ENCODE data around the gene CCDC85A. TPM values are rescaled to one million over a fixed set of nuclear protein-coding genes. Genes with fewer than 3 reads are reported as not detected.

The CCDC85A gene
- total RNA-seq, 1 experiment from 2014 or later = 1.1 TPM

DNA sequence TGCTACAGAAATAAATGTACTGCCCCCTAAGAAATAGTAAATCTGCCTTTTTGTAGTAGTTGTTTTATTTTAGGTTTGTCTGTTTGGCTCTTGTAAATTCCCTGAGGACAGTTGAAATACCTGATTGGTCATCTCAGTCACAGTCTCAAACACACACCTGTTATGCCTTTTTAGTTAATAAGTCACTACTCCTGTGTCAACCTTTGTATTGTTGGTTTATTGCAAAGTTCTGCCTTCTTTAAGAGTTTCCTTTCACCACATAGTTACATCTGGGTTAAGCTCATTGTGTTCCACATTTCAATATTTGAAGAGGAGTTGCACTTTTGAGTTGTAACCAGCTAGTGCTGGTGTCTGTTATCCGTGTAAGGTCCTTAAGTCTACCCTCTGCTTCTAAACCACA, 198.7 kb downstream of the CCDC85A start:
- intact Hi-C loops (cut with micrococcal nuclease) = no loop called here
- CTCF ChIA-PET = no interaction called here
- BruUV-seq (replicated peaks) = no TSS peak
- Histone ChIP-seq H3K9me3 (ENCODE audit: low read length) (no peaks in the 10 kb centered on the region), H3K4me2 (ENCODE audit: low read length) (no peak overlapping the region), H3K36me3 (ENCODE audit: low read depth, low read length) (no peaks in the 10 kb centered on the region), H2AFZ (ENCODE audit: low read length) (no peak overlapping the region), H3K9ac (ENCODE audit: low read length) (no peak overlapping the region), H3K27me3 (ENCODE audit: low read length) (no peaks in the 10 kb centered on the region), H3K4me1 (ENCODE audit: insufficient read depth, low read length) (no peaks in the 10 kb centered on the region), H3F3A (ENCODE audit: low read length, unreplicated experiment) (no peaks in the 10 kb centered on the region), H4K20me1 (ENCODE audit: low read length) (no peaks in the 10 kb centered on the region), H3K79me2 (ENCODE audit: low read length) (no peaks in the 10 kb centered on the region), H3K4me3 (ENCODE audit: low read length) (no peak overlapping the region), H3K9me2 (replicated peaks; ENCODE audit: low read length) (no peaks in the 10 kb centered on the region; the same call in 1 of the 2 replicates), H3K27ac (ENCODE audit: low read length) (no peak overlapping the region)
- no peak for TF ChIP-seq EZH2phosphoT487 (IDR thresholded peaks at IDR 0.05; ENCODE audit: borderline replicate concordance, low read length)
- TF ChIP-seq, protein P1, sequence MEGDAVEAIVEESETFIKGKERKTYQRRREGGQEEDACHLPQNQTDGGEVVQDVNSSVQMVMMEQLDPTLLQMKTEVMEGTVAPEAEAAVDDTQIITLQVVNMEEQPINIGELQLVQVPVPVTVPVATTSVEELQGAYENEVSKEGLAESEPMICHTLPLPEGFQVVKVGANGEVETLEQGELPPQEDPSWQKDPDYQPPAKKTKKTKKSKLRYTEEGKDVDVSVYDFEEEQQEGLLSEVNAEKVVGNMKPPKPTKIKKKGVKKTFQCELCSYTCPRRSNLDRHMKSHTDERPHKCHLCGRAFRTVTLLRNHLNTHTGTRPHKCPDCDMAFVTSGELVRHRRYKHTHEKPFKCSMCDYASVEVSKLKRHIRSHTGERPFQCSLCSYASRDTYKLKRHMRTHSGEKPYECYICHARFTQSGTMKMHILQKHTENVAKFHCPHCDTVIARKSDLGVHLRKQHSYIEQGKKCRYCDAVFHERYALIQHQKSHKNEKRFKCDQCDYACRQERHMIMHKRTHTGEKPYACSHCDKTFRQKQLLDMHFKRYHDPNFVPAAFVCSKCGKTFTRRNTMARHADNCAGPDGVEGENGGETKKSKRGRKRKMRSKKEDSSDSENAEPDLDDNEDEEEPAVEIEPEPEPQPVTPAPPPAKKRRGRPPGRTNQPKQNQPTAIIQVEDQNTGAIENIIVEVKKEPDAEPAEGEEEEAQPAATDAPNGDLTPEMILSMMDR (conservative IDR thresholded peaks at IDR 0.05; ENCODE audit: low read depth, low read length) = no peak
- TF ChIP-seq EZH2 (IDR thresholded peaks at IDR 0.05; ENCODE audit: low read length, unreplicated experiment) = no peak
- DNase-seq (no peak), ATAC-seq (no peak)
- POLR2A ChIA-PET (ENCODE audit: unreplicated experiment) = no interaction called here

DNA sequence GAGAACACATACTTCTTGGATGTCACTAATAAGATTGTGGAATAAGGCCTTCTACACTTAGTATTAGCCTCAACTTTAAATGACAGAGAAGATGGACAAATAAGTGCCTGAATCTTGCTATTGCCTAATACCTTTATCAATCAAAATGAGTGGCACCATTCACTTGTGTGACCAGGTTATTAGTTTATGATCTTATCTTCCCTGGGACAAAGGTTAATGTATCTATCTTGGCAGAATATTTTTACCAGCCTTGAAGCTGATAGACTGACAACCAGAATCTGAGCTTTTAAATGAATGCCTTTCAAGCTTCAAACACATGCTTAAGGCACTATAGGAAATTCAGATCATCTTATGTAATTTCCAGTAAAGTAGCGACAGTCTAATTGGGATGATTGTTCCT, 202.9 kb downstream of the CCDC85A start:
- Histone ChIP-seq H3K4me1 (ENCODE audit: insufficient read depth, low read length) (no peaks in the 10 kb centered on the region), H4K20me1 (ENCODE audit: low read length) (no peaks in the 10 kb centered on the region), H3F3A (ENCODE audit: low read length, unreplicated experiment) (no peaks in the 10 kb centered on the region), H3K79me2 (ENCODE audit: low read length) (no peaks in the 10 kb centered on the region), H3K27me3 (ENCODE audit: low read length) (peaks cover 12% of the 10 kb centered on the region; the same call in 1 of the 2 replicates), H2AFZ (ENCODE audit: low read length) (no peak overlapping the region), H3K9me3 (ENCODE audit: low read length) (no peaks in the 10 kb centered on the region), H3K27ac (ENCODE audit: low read length) (no peak overlapping the region), H3K4me2 (ENCODE audit: low read length) (no peak overlapping the region), H3K4me3 (ENCODE audit: low read length) (no peak overlapping the region), H3K9me2 (replicated peaks; ENCODE audit: low read length) (no peaks in the 10 kb centered on the region; the same call in 1 of the 2 replicates), H3K36me3 (ENCODE audit: low read depth, low read length) (no peaks in the 10 kb centered on the region), H3K9ac (ENCODE audit: low read length) (no peak overlapping the region)
- ChIA-PET POLR2A (ENCODE audit: unreplicated experiment) (no interaction called here), CTCF (no interaction called here)
- DNase-seq (no peak), ATAC-seq (no peak)
- no TSS peak for BruUV-seq (replicated peaks)
- no peak for TF ChIP-seq EZH2phosphoT487 (IDR thresholded peaks at IDR 0.05; ENCODE audit: borderline replicate concordance, low read length)
- intact Hi-C loops (cut with micrococcal nuclease) = no loop called here

DNA sequence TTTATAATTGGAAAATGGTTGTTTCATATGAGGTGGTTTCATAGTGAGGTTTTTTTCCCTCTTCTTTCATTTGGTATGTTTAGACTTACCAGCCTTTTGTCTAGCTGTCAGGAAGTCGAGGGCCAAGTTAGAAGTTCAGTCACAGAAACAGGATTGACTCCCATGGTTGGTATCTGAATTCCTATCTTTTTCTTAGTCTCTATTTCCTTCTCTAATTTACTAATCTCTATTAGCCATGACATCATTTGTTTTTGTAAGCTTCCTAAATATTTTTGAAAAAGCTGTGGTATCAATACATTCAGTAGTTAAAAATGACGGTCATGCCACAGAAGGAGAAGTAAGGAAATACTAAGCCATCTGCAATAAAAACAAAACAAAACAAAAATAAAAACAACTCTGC, 206.9 kb downstream of the CCDC85A start:
- no peak for DNase-seq
- Histone ChIP-seq H3K4me1 (ENCODE audit: insufficient read depth, low read length) (no peaks in the 10 kb centered on the region), H3F3A (ENCODE audit: low read length, unreplicated experiment) (no peaks in the 10 kb centered on the region), H3K4me2 (ENCODE audit: low read length) (no peak overlapping the region), H3K9ac (ENCODE audit: low read length) (no peak overlapping the region), H3K9me3 (ENCODE audit: low read length) (no peaks in the 10 kb centered on the region), H3K27me3 (ENCODE audit: low read length) (peaks cover 14% of the 10 kb centered on the region; the same call in 1 of the 2 replicates), H4K20me1 (ENCODE audit: low read length) (no peaks in the 10 kb centered on the region), H3K79me2 (ENCODE audit: low read length) (no peaks in the 10 kb centered on the region), H3K9me2 (replicated peaks; ENCODE audit: low read length) (no peaks in the 10 kb centered on the region), H2AFZ (ENCODE audit: low read length) (no peak overlapping the region), H3K36me3 (ENCODE audit: low read depth, low read length) (no peaks in the 10 kb centered on the region), H3K27ac (ENCODE audit: low read length) (no peak overlapping the region), H3K4me3 (ENCODE audit: low read length) (no peak overlapping the region)
- intact Hi-C loops (cut with micrococcal nuclease) = no loop called here
- TF ChIP-seq, protein P1 (conservative IDR thresholded peaks at IDR 0.05; ENCODE audit: low read depth, low read length) = no peak
- TF ChIP-seq EZH2 (IDR thresholded peaks at IDR 0.05; ENCODE audit: low read length, unreplicated experiment) (no peak), EZH2phosphoT487 (IDR thresholded peaks at IDR 0.05; ENCODE audit: borderline replicate concordance, low read length) (no peak)
- ChIA-PET CTCF (no interaction called here), POLR2A (ENCODE audit: unreplicated experiment) (no interaction called here)
- BruUV-seq (replicated peaks) = no TSS peak
- ATAC-seq = no peak
